Measurements from ENCODE around the gene MAP3K21.

DNA sequence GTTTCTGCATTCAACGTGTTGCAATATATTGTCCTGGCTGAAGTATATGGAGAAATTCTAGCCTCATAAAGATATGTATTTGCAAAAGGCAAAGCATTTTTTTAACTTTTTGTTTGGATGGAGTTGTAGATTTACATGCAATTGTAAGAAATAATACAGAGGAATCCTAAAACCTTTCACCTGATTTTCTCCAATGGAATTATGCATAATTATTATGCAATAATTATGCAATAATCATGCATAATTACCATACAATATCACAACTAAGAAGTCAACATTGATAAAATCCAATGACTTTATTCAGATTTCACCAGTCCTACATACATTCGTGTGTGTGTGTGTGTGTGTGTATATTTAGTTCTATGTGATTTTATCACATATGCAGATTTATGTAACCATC, 7.5 kb upstream of the MAP3K21 start:
- TF ChIP-seq EZH2phosphoT487 (IDR thresholded peaks at IDR 0.05; ENCODE audit: low read depth), result no peak
- TF ChIP-seq, protein P1, sequence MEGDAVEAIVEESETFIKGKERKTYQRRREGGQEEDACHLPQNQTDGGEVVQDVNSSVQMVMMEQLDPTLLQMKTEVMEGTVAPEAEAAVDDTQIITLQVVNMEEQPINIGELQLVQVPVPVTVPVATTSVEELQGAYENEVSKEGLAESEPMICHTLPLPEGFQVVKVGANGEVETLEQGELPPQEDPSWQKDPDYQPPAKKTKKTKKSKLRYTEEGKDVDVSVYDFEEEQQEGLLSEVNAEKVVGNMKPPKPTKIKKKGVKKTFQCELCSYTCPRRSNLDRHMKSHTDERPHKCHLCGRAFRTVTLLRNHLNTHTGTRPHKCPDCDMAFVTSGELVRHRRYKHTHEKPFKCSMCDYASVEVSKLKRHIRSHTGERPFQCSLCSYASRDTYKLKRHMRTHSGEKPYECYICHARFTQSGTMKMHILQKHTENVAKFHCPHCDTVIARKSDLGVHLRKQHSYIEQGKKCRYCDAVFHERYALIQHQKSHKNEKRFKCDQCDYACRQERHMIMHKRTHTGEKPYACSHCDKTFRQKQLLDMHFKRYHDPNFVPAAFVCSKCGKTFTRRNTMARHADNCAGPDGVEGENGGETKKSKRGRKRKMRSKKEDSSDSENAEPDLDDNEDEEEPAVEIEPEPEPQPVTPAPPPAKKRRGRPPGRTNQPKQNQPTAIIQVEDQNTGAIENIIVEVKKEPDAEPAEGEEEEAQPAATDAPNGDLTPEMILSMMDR (IDR thresholded peaks at IDR 0.05; ENCODE audit: low read depth, low read length), result no peak
